Measurements from ENCODE around the gene RALBP1.

Gene RALBP1

GRCh38 chr18:9559253-9559652 lies 83.9 kb downstream of the RALBP1 start:
- no peaks in the 10 kb centered on the region for H3K27me3 ChIP-seq
- H3K9ac ChIP-seq: no peak overlapping the region
- no peak overlapping the region for H3K4me3 ChIP-seq
- no peak overlapping the region for H3K4me2 ChIP-seq
- no peaks in the 10 kb centered on the region for H3K9me3 ChIP-seq
- no peaks in the 10 kb centered on the region for H4K20me1 ChIP-seq
- TF ChIP-seq Cebpa-rat (IDR thresholded peaks at IDR 0.05): no peak
- H3K4me1 ChIP-seq: no peaks in the 10 kb centered on the region
- H3K27ac ChIP-seq: no peak overlapping the region
- peaks cover 98% of the 10 kb centered on the region for H3K36me3 ChIP-seq

- no peak overlapping the region for H3K27ac ChIP-seq
- H3K9me3 ChIP-seq: no peaks in the 10 kb centered on the region
- H3K36me3 ChIP-seq: peaks cover 98% of the 10 kb centered on the region
- H4K20me1 ChIP-seq: no peaks in the 10 kb centered on the region
- H3K9ac ChIP-seq: no peak overlapping the region
- no peaks in the 10 kb centered on the region for H3K4me1 ChIP-seq
- no peak overlapping the region for H3K4me3 ChIP-seq
- no peak overlapping the region for H3K4me2 ChIP-seq
- TF ChIP-seq Cebpa-rat (IDR thresholded peaks at IDR 0.05): no peak
- H3K27me3 ChIP-seq: no peaks in the 10 kb centered on the region
Observed at GRCh38 chr18:9561759-9562158, 86.4 kb downstream of the RALBP1 start.

- no peak for TF ChIP-seq Cebpa-rat (IDR thresholded peaks at IDR 0.05)
- H3K4me1 ChIP-seq: no peaks in the 10 kb centered on the region
- no peaks in the 10 kb centered on the region for H4K20me1 ChIP-seq
- no peak overlapping the region for H3K9ac ChIP-seq
- no peaks in the 10 kb centered on the region for H3K27me3 ChIP-seq
- no peaks in the 10 kb centered on the region for H3K9me3 ChIP-seq
- H3K4me3 ChIP-seq: no peak overlapping the region
- H3K27ac ChIP-seq: no peak overlapping the region
- H3K4me2 ChIP-seq: no peak overlapping the region
- H3K36me3 ChIP-seq: peaks cover 98% of the 10 kb centered on the region
Observed at GRCh38 chr18:9562584-9562983, 87.3 kb downstream of the RALBP1 start.

GRCh38 chr18:9563331-9563730 lies 88.0 kb downstream of the RALBP1 start:
- Histone ChIP-seq H4K20me1 (no peaks in the 10 kb centered on the region), H3K27me3 (no peaks in the 10 kb centered on the region), H3K36me3 (peaks cover 98% of the 10 kb centered on the region), H3K9me3 (no peaks in the 10 kb centered on the region), H3K4me1 (no peaks in the 10 kb centered on the region), H3K9ac (no peak overlapping the region), H3K4me3 (no peak overlapping the region), H3K4me2 (no peak overlapping the region), H3K27ac (no peak overlapping the region)
- no peak for TF ChIP-seq Cebpa-rat (IDR thresholded peaks at IDR 0.05)

- TF ChIP-seq Cebpa-rat (IDR thresholded peaks at IDR 0.05): no peak
- Histone ChIP-seq H3K27ac (no peak overlapping the region), H3K4me3 (no peak overlapping the region), H3K9ac (no peak overlapping the region), H3K27me3 (no peaks in the 10 kb centered on the region), H3K9me3 (no peaks in the 10 kb centered on the region), H4K20me1 (no peaks in the 10 kb centered on the region), H3K4me2 (no peak overlapping the region), H3K36me3 (peaks cover 98% of the 10 kb centered on the region), H3K4me1 (no peaks in the 10 kb centered on the region)
Observed at GRCh38 chr18:9565407-9565806, 90.1 kb downstream of the RALBP1 start.

- H3K27me3 ChIP-seq: no peaks in the 10 kb centered on the region
- H3K36me3 ChIP-seq: peaks cover 88% of the 10 kb centered on the region
- no peak overlapping the region for H3K4me3 ChIP-seq
- no peak for TF ChIP-seq Cebpa-rat (IDR thresholded peaks at IDR 0.05)
- H3K9ac ChIP-seq: no peak overlapping the region
- H3K9me3 ChIP-seq: no peaks in the 10 kb centered on the region
- no peaks in the 10 kb centered on the region for H4K20me1 ChIP-seq
- H3K27ac ChIP-seq: no peak overlapping the region
- no peaks in the 10 kb centered on the region for H3K4me1 ChIP-seq
- H3K4me2 ChIP-seq: no peak overlapping the region
Observed at GRCh38 chr18:9568186-9568585, 92.9 kb downstream of the RALBP1 start.

- Histone ChIP-seq H3K27ac (no peak overlapping the region), H3K4me1 (no peaks in the 10 kb centered on the region), H3K9ac (no peak overlapping the region), H4K20me1 (no peaks in the 10 kb centered on the region), H3K4me2 (no peak overlapping the region), H3K36me3 (peaks cover 82% of the 10 kb centered on the region), H3K27me3 (no peaks in the 10 kb centered on the region), H3K4me3 (no peak overlapping the region), H3K9me3 (no peaks in the 10 kb centered on the region)
- no peak for TF ChIP-seq Cebpa-rat (IDR thresholded peaks at IDR 0.05)
Observed at GRCh38 chr18:9569178-9569577, 93.9 kb downstream of the RALBP1 start.

- Histone ChIP-seq H3K9ac (no peak overlapping the region), H3K9me3 (no peaks in the 10 kb centered on the region), H4K20me1 (no peaks in the 10 kb centered on the region), H3K4me3 (no peak overlapping the region), H3K27ac (no peak overlapping the region), H3K27me3 (no peaks in the 10 kb centered on the region), H3K36me3 (peaks cover 82% of the 10 kb centered on the region), H3K4me1 (no peaks in the 10 kb centered on the region), H3K4me2 (no peak overlapping the region)
- TF ChIP-seq Cebpa-rat (IDR thresholded peaks at IDR 0.05): no peak
Observed at GRCh38 chr18:9570255-9570654, 94.9 kb downstream of the RALBP1 start.

- TF ChIP-seq Cebpa-rat (IDR thresholded peaks at IDR 0.05): no peak
- H3K27ac ChIP-seq: no peak overlapping the region
- H3K9me3 ChIP-seq: no peaks in the 10 kb centered on the region
- no peak overlapping the region for H3K4me2 ChIP-seq
- H3K9ac ChIP-seq: no peak overlapping the region
- H3K4me1 ChIP-seq: no peaks in the 10 kb centered on the region
- H3K36me3 ChIP-seq: peaks cover 79% of the 10 kb centered on the region
- 0 out of 2 replicates have a peak, but pooled peaks cover 4% of the 10 kb centered on the region for H4K20me1 ChIP-seq
- H3K4me3 ChIP-seq: no peak overlapping the region
- H3K27me3 ChIP-seq: no peaks in the 10 kb centered on the region
Observed at GRCh38 chr18:9571546-9571945, 96.2 kb downstream of the RALBP1 start.

GRCh38 chr18:9574473-9575115 lies 99.3 kb downstream of the RALBP1 start:
- no peak for TF ChIP-seq Cebpa-rat (IDR thresholded peaks at IDR 0.05)
- peaks cover 67% of the 10 kb centered on the region for H3K36me3 ChIP-seq

GRCh38 chr18:9575558-9575957 lies 100.2 kb downstream of the RALBP1 start:
- no peak overlapping the region for H3K4me3 ChIP-seq
- no peak for TF ChIP-seq Cebpa-rat (IDR thresholded peaks at IDR 0.05)
- H3K4me2 ChIP-seq: no peak overlapping the region
- 0 out of 2 replicates have a peak, but pooled peaks cover 4% of the 10 kb centered on the region for H4K20me1 ChIP-seq
- H3K9ac ChIP-seq: no peak overlapping the region
- peaks cover 67% of the 10 kb centered on the region for H3K36me3 ChIP-seq
- no peaks in the 10 kb centered on the region for H3K27me3 ChIP-seq
- H3K27ac ChIP-seq: no peak overlapping the region
- no peaks in the 10 kb centered on the region for H3K9me3 ChIP-seq
- H3K4me1 ChIP-seq: no peaks in the 10 kb centered on the region

More at GRCh38 chr18:9574473-9575115, 99.3 kb downstream of the RALBP1 start:
- Histone ChIP-seq H3K4me3 (no peak overlapping the region), H3K27ac (no peak overlapping the region), H3K27me3 (no peaks in the 10 kb centered on the region), H3K9me3 (no peaks in the 10 kb centered on the region), H3K9ac (no peak overlapping the region), H3K4me1 (no peaks in the 10 kb centered on the region), H3K4me2 (no peak overlapping the region), H4K20me1 (0 out of 2 replicates have a peak, but pooled peaks cover 4% of the 10 kb centered on the region)
